ENCODE data around the gene C1orf87. TPM values are rescaled to one million over a fixed set of nuclear protein-coding genes. Genes with fewer than 3 reads are reported as not detected.

Gene C1orf87
- total and polyA plus RNA-seq, 2 donors, result not detected

DNA sequence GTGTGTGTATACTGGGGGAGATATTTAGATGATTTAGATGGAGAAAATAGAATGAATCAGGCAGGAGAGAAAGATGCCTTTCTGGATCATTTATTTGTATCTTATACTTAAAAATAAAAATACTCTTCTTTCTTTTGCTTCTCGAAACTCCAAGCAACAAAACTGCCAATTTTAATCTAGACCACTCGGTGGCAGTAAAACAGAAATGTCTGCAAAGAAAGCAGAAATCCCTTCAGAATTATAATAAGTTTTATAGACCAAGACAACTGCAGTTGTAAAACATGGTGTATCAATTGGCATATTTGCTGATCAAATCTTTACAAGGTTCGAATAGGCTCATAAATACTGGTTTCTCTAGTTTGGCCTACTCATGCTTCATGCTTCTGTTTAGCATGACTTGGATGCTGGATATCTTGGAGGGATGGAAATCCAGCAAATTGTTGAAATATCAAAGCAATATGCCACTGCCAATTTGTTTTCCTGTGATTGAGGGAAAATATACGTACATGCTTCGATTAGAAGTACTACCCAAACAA lies 15.1 kb upstream of the C1orf87 start:
- WGBS, result 59% methylated on average over 5 of the region's 5 CpGs
- Histone ChIP-seq H3K27ac (ENCODE audit: low read depth) (no peak overlapping the region), H3K36me3 (ENCODE audit: insufficient read depth) (no peaks in the 10 kb centered on the region), H3K4me1 (ENCODE audit: insufficient read depth) (no peaks in the 10 kb centered on the region), H3K4me3 (ENCODE audit: low read depth, low read length) (no peak overlapping the region)
- no peak for DNase-seq (ENCODE audit: extremely low spot score)

DNA sequence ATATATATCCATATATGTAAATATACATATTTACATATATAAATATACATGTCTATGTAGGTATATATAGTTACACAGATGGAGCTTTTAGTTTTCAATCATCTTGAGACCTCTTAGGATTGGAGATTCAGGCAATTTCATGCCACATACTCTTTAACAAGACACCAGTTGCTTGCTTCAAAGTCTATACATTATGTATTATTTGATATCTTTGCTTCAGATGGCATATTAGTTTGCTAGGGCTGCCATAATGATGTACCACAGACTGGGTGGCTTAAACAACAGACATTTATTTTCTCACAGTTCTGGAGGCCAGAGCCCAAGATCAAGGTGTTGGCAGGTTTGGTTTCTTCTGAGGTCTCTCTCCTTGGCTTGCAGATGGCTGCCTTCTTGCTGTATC lies 14.1 kb upstream of the C1orf87 start:
- H3K36me3 ChIP-seq (ENCODE audit: insufficient read depth), result no peaks in the 10 kb centered on the region
- H3K27ac ChIP-seq (ENCODE audit: low read depth), result no peak overlapping the region
- no peaks in the 10 kb centered on the region for H3K4me1 ChIP-seq (ENCODE audit: insufficient read depth)
- H3K4me3 ChIP-seq (ENCODE audit: low read depth, low read length), result no peak overlapping the region
- no peak for DNase-seq (ENCODE audit: extremely low spot score)

DNA sequence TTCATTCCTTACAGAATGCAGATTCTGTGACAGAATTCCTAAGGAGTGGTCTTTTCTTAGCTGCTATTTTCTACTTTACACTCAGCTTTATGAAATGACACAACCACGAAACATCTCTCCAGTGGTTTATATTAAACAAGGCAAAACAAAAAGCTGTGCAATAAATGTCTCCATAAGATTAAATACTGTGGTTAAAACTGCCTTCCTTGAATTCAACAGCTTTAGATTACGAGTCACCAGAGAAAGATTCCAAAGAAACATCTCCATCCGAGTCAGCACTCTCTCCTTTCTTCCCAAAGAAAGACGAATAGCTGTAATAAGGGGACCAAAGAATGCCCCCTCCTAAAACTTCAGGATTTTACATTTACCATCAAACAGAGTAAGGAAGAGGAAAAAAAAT lies 4.6 kb upstream of the C1orf87 start:
- H3K4me3 ChIP-seq (ENCODE audit: low read depth, low read length), result no peak overlapping the region
- no peak for DNase-seq (ENCODE audit: extremely low spot score)
- no peak overlapping the region for H3K27ac ChIP-seq (ENCODE audit: low read depth)
- H3K36me3 ChIP-seq (ENCODE audit: insufficient read depth), result no peaks in the 10 kb centered on the region
- 32% methylated on average over 4 of the region's 4 CpGs for WGBS
- H3K4me1 ChIP-seq (ENCODE audit: insufficient read depth), result no peaks in the 10 kb centered on the region

DNA sequence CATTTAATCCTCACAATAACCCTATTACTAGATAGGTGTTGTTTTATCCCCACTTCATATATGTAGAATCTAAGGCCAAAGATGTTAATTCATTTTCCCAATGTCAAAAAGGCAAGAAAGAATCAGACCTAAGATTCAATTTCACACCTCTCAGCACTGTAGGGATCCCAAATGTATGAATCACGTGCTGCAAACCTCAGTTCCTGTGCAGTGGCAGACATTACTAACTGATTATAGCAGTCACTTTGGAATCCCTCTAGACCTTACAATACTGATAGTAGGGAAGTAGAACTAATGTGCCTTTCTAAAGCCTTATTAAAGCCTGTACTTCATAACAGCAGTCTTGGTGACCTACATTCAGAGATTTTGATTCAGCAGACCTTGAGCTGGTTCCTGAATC lies 2.3 kb downstream of the C1orf87 start:
- 56% methylated on average over 1 of the region's 1 CpG for WGBS
- Histone ChIP-seq H3K36me3 (ENCODE audit: insufficient read depth) (no peaks in the 10 kb centered on the region), H3K4me1 (ENCODE audit: insufficient read depth) (no peaks in the 10 kb centered on the region), H3K27ac (ENCODE audit: low read depth) (no peak overlapping the region), H3K4me3 (ENCODE audit: low read depth, low read length) (no peak overlapping the region)
- no peak for DNase-seq (ENCODE audit: extremely low spot score)

DNA sequence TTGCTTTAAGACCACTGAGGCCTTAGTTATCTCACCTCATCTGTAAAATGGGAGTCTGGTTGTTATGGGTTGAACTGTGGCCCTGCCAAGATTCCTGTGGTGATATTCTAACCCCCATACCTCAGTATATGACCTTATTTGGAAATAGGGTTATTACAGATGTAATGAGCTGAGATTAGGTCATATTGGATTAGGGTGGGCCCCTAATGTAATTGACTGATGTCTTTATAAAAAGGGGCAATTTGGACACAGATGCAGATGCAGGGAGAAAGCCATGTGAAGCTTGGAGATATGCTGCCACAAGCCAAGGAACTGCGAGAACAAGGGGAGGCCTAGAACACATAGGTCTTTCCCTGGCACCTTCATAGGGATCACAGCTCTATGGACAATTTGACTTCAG lies 3.9 kb downstream of the C1orf87 start:
- Histone ChIP-seq H3K4me1 (ENCODE audit: insufficient read depth) (no peaks in the 10 kb centered on the region), H3K36me3 (ENCODE audit: insufficient read depth) (no peaks in the 10 kb centered on the region), H3K27ac (ENCODE audit: low read depth) (no peak overlapping the region), H3K4me3 (ENCODE audit: low read depth, low read length) (no peak overlapping the region)
- no peak for DNase-seq (ENCODE audit: extremely low spot score)
- WGBS, result 96% methylated on average over 1 of the region's 1 CpG

DNA sequence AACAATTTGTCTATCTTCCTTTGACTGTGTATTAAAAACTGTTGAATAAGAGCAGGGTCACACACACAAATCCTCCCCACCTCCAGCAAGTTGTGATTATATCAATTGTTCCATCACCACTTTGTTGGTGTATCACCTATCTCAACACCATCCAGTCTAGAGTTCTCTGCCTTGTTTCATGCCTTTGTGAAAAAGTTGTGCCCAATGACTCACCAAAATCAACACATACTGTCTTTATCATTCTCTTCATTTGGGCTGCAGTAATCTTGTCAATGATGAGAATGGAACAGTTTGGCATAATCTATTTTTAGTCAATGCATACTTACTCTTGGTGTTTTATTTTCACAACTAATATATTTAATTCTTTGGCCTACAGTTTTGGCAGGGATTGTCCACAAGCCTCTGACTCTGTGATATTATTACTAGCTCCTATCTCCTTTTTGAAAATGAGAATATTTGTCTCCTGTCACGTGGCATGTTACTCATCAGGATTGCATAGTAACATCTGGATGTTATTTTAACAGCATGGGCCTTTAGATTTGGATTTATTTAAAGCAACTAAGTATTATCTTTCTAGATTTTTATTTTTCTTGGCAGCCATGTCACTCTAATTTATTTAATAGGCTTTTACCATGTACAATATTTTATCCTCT lies 5.1 kb downstream of the C1orf87 start:
- DNase-seq (ENCODE audit: extremely low spot score), result no peak
- WGBS, result 52% methylated on average over 1 of the region's 1 CpG
- Histone ChIP-seq H3K36me3 (ENCODE audit: insufficient read depth) (no peaks in the 10 kb centered on the region), H3K4me1 (ENCODE audit: insufficient read depth) (no peaks in the 10 kb centered on the region), H3K4me3 (ENCODE audit: low read depth, low read length) (no peak overlapping the region), H3K27ac (ENCODE audit: low read depth) (no peak overlapping the region)

DNA sequence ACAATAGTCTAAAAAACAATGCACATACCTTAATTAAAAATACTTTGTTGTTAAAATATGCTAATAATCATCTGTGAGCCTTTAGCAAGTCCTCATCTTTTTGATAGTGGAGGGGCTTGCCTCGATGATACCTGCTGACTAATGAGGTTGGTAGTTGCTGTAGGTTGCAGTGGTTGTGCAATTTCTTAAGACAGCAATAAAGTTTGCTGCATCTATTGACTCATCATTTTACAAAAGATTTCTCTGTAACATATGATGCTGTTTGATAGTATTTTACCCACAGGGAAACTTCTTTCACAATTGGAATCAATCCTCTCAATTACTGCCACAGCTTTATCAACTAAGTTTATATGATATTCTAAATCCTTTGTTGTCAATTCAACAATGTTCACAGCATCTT lies 7.6 kb downstream of the C1orf87 start:
- Histone ChIP-seq H3K36me3 (ENCODE audit: insufficient read depth) (no peaks in the 10 kb centered on the region), H3K27ac (ENCODE audit: low read depth) (no peak overlapping the region), H3K4me3 (ENCODE audit: low read depth, low read length) (no peak overlapping the region), H3K4me1 (ENCODE audit: insufficient read depth) (no peaks in the 10 kb centered on the region)
- no peak for DNase-seq (ENCODE audit: extremely low spot score)
- 70% methylated on average over 1 of the region's 1 CpG for WGBS

DNA sequence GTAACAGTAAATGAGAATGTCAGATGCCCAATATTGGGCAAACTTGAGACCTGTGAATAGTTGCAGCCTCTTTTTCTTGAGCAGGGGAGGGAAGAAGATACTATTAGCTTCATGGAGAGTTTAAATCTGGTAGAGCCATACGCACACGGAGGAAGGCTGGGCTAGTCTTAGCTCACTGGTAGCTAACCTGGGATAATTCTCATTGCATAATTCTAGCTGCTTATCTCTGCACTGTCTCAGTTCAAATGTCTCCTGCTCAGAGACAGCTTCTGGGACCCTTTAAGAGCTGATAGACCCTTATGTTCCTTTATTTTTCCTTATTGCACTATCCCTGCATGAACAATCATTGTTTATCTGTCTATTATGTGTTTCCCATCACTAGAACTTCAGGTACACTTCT lies 8.4 kb downstream of the C1orf87 start:
- Histone ChIP-seq H3K36me3 (ENCODE audit: insufficient read depth) (no peaks in the 10 kb centered on the region), H3K27ac (ENCODE audit: low read depth) (no peak overlapping the region), H3K4me1 (ENCODE audit: insufficient read depth) (no peaks in the 10 kb centered on the region), H3K4me3 (ENCODE audit: low read depth, low read length) (no peak overlapping the region)
- no peak for DNase-seq (ENCODE audit: extremely low spot score)
- WGBS, result 92% methylated on average over 2 of the region's 2 CpGs

DNA sequence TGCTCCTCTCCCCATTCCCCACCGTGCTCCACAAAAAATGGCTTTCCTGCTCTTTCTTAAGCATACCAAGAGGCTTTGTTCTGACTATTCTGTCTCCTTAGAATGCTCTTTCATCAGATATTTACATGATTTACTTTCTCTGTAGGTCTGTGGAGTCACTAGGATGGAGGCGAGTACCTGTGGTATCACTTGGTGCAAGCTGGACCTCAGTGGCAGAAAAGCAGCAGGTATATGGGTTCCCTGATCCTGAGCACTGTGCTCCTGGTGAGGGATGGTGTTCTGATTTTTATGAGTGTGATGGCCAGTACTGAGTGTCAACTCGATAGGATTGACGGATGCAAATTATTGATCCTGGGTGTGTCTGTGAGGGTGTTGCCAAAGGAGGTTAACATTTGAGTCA lies 10.0 kb downstream of the C1orf87 start:
- Histone ChIP-seq H3K36me3 (ENCODE audit: insufficient read depth) (no peaks in the 10 kb centered on the region), H3K4me3 (ENCODE audit: low read depth, low read length) (no peak overlapping the region), H3K27ac (ENCODE audit: low read depth) (no peak overlapping the region), H3K4me1 (ENCODE audit: insufficient read depth) (no peaks in the 10 kb centered on the region)
- 83% methylated on average over 4 of the region's 4 CpGs for WGBS
- no peak for DNase-seq (ENCODE audit: extremely low spot score)

DNA sequence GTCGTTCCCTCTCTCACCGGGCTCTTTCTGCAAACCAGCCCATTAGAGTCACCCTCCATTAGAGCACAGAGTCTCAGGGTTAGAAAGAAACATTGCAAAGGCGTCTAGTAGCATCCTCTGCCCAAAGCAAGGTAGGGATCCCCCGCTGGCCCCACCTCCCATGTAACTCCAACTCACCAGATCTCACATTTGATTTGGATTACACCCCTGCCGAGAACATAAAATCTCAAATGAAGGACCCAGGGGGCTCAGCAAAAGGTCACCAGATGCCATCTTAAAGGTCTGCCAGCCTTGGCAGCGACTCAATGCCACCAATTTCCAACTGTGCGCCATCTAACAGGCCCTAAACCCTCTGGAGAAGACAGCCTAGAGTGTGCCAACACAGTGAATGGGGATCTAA lies 14.1 kb downstream of the C1orf87 start:
- 88% methylated on average over 7 of the region's 7 CpGs for WGBS

DNA sequence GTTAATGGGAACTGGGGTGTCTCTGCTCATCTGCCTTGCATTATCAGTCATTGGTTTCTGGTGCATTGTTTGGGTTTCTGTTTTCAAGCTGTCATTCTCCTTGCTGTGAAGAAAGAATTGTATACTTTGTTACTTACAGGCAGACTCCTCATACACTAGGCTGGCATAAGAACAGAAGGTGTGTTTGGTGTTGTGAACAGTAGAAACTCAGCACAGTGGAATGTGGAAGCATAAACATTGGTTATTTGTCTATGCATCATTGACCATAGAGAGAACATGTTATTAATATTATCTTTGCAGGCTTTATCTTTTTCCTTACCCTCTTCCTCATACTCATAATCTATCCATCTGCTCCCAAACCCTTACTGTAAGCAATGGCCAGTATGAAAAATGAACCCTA lies 18.2 kb downstream of the C1orf87 start:
- DNase-seq (ENCODE audit: extremely low spot score), result no peak
- Histone ChIP-seq H3K27ac (ENCODE audit: low read depth) (no peak overlapping the region), H3K36me3 (ENCODE audit: insufficient read depth) (no peaks in the 10 kb centered on the region), H3K4me1 (ENCODE audit: insufficient read depth) (no peaks in the 10 kb centered on the region), H3K4me3 (ENCODE audit: low read depth, low read length) (no peak overlapping the region)

More for the DNA sequence above, 14.1 kb downstream of the C1orf87 start:
- no peaks in the 10 kb centered on the region for H3K4me1 ChIP-seq (ENCODE audit: insufficient read depth)
- H3K36me3 ChIP-seq (ENCODE audit: insufficient read depth), result no peaks in the 10 kb centered on the region
- no peak overlapping the region for H3K4me3 ChIP-seq (ENCODE audit: low read depth, low read length)
- no peak for DNase-seq (ENCODE audit: extremely low spot score)
- H3K27ac ChIP-seq (ENCODE audit: low read depth), result no peak overlapping the region

DNA sequence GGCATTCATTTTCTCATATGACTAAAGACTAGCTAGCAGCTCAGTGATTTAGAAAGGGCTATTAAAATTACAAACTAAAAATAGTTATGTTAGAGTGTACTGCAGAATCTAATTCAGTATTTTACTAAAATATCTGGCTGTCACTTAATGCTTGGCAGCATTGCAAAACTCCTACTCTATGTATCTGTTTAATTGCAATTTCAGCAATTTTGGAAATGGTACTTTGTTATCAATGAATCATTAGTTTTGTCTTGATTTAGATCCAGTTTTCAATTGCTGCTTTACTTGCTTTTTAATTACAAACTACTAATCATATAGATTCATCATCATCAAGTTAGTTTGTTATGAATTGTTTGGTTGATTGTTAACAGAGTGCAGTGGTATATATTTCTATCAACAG lies 19.2 kb downstream of the C1orf87 start:
- no peak for DNase-seq (ENCODE audit: extremely low spot score)
- no peak overlapping the region for H3K4me3 ChIP-seq (ENCODE audit: low read depth, low read length)
- no peaks in the 10 kb centered on the region for H3K36me3 ChIP-seq (ENCODE audit: insufficient read depth)
- no peak overlapping the region for H3K27ac ChIP-seq (ENCODE audit: low read depth)
- H3K4me1 ChIP-seq (ENCODE audit: insufficient read depth), result no peaks in the 10 kb centered on the region

DNA sequence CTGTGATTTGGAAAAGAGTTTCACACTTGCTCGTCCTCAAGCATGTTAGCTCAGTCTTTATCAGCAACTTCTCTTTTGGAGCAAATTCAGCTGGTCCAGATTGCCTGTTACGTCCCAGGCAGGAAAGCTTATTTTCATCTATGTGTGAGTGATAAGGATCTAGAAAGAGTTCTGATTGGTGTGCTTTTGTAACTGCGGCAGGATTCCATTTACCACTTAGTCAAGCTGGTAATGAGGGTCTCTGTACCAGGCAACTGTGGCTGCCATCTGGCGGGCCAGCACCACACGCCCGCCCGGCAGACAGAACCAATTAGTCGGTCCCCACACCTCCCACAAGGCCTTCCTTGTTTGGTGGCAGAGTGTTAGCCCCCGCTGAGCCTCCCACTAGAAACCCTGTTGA lies 21.0 kb downstream of the C1orf87 start:
- Histone ChIP-seq H3K4me1 (ENCODE audit: insufficient read depth) (no peaks in the 10 kb centered on the region), H3K36me3 (ENCODE audit: insufficient read depth) (no peaks in the 10 kb centered on the region), H3K4me3 (ENCODE audit: low read depth, low read length) (no peak overlapping the region), H3K27ac (ENCODE audit: low read depth) (no peak overlapping the region)
- no peak for DNase-seq (ENCODE audit: extremely low spot score)
- 65% methylated on average over 9 of the region's 9 CpGs for WGBS

DNA sequence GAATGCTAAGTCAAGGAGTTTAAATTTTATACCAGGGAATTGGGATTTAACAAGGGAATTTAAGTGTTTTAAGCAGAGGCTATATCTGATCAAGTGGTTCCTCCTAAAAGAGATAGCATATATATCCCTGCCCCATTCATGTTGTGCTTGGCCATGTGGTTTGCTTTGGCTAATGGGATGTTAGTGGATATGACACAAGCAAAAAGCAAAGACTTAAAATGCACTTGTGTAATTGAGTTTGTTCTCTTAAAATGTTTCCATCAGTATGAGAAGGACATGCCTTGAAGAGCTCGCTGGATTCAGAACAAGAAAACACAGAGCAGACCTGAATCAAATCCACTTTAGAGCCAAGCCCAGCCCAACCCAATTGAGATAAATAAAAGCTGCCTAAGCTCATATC lies 22.4 kb downstream of the C1orf87 start:
- no peak overlapping the region for H3K4me3 ChIP-seq (ENCODE audit: low read depth, low read length)
- no peak overlapping the region for H3K27ac ChIP-seq (ENCODE audit: low read depth)
- 91% methylated on average over 1 of the region's 1 CpG for WGBS
- H3K4me1 ChIP-seq (ENCODE audit: insufficient read depth), result no peaks in the 10 kb centered on the region
- no peaks in the 10 kb centered on the region for H3K36me3 ChIP-seq (ENCODE audit: insufficient read depth)
- no peak for DNase-seq (ENCODE audit: extremely low spot score)

DNA sequence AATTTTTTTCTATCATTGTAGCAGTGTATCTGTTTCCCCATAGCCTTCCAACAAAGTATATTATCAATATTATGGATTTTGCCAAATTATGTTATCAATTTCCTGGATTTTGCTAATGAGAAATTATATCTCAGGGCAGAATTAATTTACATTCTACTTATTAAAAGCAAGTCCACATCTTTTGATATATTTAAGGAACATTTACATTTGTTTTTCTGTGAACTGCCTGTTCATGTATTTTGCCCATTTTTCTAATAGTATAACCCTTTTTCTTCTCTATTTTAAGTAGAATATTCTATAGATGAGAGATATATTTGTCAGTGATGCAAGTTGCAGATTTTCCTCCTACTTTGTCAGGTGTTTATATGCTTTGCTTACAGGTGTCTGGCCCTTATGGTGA lies 24.4 kb downstream of the C1orf87 start:
- no peak overlapping the region for H3K4me3 ChIP-seq (ENCODE audit: low read depth, low read length)
- no peaks in the 10 kb centered on the region for H3K36me3 ChIP-seq (ENCODE audit: insufficient read depth)
- H3K27ac ChIP-seq (ENCODE audit: low read depth), result no peak overlapping the region
- H3K4me1 ChIP-seq (ENCODE audit: insufficient read depth), result no peaks in the 10 kb centered on the region
- no peak for DNase-seq (ENCODE audit: extremely low spot score)

Data from urinary bladder (tissue), 4 donors.